DND-41 (cell line): ENCODE data around the gene RADIL.

Experiments used
- CTCF ChIP-seq: IDR thresholded peaks from 2 replicates; pipeline ENCODE4 v1.5.1; 2012; ENCODE audit warnings: borderline replicate concordance, low read length, moderate library complexity, mild to moderate bottlenecking; ENCODE audit not compliant: poor library complexity, severe bottlenecking; ENCODE audit errors: extremely low read depth
- EZH2 ChIP-seq: IDR thresholded peaks from 3 replicates; pipeline ENCODE4 v1.6.1; 2012; ENCODE audit warnings: borderline replicate concordance, low read depth, mild to moderate bottlenecking, moderate library complexity, low read length, inconsistent platforms; ENCODE audit not compliant: severe bottlenecking

DNA sequence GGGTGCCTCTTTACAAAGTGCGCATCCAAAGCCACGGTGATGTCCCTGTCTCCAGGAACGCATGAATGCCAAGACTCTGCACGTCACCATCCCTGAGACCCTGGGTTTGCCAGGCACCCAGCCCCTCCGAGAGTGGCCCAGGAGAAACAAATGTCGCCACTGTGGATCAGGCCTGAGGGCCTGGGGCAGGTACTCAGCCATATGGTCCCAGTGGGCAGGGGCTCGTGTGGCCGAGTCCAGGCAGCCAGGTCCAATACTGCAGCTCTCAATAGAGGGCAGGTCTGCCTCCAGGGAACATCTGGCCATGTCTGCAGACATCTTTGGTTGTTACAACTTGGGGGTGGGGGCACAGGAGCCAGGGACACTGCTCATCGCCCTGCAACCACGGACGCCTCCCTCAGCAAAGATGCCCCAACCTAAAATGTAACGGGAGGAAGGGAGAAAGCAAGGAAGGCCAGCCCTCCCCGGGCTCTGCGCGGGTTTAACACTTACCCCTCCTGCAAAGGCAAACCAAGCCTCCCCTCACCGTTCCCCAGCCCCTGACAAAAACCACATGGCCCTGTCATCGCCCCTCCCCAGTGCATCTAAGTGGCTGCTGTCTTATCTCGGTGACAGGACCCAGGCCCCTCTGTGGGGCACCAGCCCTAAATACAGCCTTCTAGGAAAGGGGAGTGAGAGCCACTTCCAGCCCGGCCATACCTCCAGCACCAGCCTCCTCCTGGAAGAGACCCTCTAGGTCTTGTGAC is 11.4 kb downstream of the RADIL start:
- TF ChIP-seq CTCF (no peak), EZH2 (no peak)
